HG03135 (cell line): Measurements from ENCODE around the gene PITPNC1.
"Not testable (repeated sequence)": the region's sequence is repeated elsewhere in the genome, so short reads cannot be mapped to it uniquely, and the experiment has no call there.

Experiments
- ATAC-seq: cut with Tn5 transposase; IDR thresholded peaks from one replicate; pipeline ENCODE4 v1.9.1; 2021; ENCODE audit warnings: mild to moderate bottlenecking, moderate library complexity; ENCODE audit not compliant: unreplicated experiment

The PITPNC1 gene

DNA sequence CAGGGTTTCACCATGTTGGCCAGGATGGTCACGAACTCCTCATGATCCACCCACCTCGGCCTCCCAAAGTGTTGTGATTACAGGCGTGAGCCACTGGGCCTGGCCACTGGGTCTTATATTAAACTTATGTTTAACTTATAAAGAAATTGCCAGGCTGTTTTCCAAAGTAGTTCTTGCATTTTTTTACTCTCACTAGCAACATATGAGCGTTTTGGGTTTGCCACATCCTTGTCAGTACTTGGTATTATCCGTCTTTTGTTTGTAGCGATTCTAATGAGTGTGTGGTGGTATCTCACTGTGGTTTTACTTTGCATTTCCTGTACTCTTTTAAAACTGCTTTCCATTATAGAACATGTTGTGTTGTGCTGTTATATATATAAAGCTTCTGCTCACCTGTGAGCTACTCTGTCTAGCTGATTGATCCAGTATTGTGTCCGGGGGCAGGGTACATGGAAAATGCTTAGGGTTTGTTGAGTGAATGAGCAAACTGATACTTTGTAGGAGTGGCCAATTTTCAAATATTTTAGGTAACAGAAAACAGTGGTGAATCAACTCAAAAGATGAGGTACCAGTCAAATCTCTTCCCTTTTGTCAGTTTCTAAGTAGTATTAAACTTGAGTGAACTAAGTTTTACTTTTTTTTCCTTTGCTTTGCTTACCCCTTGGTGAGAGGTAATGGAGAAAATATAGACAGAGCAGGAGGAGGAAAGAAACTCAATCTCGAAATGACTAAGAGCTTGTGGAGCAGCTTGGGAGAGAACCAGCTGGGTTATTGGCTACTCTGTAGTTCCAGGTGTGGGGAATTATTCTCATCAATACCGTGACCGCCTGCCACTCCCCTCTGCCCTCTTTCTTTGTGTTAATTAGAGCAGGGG lies 75.8 kb downstream of the PITPNC1 start:
- no peak for ATAC-seq

DNA sequence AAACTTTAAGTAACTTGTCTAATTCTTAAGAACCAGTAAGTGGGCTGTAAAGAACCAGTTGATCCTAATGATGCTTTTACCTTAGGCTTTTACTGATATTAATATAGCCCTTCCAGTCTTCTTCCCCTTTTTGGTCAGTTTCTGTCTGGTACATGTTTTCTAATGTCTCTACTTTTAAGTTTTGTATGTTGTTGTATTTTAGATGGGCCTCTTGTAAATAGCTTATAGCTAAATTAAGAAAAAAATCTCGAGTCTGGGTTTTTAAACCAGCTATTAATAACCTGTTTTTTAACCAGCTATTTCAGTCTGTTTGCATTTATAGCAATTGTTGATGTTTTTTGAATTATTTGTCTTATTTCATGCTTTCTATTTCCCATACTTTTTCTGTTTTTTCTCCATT lies 79.0 kb downstream of the PITPNC1 start:
- no peak for ATAC-seq

DNA sequence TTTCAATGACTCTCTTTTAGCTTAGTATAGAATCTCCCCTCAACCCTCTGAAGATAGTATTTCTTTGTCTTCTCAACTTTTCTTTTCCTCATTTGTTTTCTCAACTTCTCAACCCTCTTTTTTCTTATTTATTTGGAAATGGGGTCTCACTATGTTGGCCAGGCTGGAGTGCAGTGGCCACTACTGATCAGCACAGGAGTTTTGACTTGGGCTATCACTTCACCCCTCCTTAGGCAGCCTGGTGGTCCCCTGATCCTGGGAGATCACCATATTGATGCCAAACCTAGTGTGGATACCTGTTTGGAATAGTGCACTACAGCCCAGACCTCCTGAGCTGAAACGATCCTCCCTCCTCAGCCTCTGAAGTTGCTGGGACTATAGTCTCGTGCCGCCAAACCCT lies 79.8 kb downstream of the PITPNC1 start:
- no peak for ATAC-seq

DNA sequence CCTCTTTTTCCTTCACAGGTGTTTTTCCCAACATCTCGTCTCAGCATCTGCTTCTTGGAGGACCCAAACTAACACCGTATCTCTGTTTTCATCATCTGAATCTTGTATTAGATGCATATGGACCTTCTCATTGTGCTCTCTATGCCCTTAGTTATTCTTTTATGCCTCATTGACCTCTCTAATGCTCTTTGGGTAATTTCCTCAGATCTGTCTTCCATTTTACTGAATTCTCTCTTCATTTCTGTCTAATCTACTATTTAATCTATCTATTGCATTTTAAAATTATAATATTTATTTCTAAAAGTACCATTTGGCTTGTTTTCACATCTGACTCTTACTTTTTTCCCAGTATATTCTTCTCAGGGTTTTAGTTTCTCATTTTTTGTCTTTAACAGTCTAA lies 81.1 kb downstream of the PITPNC1 start:
- no peak for ATAC-seq

DNA sequence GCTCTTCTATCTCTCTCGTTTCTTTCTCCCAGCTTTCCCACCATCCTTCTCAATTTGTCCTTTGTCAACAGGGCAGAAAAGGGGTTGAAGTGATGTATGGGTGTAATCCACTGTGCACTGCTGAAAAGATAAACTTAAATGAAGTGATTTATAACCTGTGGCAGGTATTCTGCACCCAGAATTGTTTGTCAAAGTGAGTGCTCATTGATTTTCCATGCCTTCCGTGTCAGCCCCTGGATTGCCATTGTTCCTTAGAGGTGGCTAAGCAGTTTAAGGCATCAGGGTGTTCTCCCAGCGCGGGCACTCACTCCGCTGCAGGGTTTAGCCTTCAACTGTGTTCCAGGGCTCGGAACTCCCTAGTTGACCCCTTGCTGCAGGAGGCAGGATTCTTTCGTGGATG lies 82.9 kb downstream of the PITPNC1 start:
- ATAC-seq, result no peak

DNA sequence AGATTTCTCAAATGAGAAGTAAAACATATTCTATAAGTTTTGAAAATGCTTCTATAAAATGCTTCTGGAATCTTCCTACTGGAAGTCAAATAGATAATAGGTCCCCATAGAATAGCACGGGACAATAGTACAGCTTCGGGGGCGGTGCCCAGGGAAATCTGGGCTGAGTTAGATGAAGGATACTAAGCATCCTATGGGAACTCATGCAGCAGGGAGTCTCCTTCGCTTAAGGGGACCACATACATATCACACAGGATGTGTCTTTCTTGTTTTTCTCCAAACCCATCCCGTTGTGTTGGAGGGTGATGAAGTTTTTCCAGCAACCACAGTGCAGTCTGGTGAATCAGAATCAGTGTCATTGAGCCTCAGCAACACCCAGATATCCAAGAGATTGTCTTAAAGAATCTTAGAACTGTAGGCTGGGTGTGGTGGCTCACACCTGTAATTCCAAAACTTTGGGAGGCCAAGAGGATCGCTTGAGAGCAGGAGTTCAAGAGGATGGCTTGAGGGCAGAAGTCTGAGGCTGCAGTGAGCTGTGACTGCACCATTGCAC lies 84.2 kb downstream of the PITPNC1 start:
- no peak for ATAC-seq

DNA sequence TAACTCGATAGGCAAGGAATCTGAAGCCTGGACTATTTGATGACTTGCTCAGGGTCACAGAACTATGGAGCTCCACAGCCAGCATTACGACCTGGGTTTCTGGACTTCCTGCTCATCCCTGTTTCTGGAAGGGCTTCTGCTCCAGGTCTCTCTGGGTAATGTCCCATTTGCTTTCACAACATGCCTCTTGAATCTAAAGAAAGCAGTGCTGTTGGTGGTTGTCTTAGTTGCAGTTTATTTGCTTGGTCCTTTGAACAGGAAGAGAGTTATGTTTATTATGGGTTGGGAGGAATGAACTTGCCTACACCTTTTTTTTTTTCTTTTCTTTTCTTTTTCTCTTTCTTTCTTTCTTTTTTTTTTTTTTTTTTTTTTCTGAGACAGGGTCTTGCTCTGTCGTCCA lies 84.8 kb downstream of the PITPNC1 start:
- no peak for ATAC-seq

DNA sequence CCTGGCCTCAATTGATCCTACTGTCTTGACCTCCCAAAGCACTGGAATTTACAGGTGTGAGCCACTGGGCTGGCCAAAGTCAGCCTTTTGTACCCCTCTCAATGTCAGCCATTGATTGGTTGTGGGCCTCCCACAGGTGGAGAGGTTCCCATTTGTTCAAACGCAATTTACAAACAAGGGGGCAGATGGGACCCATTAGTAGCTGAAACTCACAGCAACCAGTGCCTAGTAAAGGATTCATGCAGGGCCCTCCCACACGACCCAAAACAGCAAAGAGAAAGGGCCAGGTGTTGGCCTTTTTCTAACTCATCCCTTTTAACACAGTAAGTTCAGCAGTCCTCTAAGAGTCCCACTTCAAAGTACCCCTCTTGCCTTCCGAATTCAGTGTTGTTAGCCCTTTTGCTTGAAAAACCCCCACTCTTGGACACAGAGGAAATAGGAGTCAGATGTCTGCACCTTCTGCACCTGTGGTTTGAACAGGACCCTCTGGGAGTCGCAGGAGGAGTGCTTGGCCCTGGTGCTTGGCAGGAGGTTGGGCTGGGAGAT lies 89.2 kb downstream of the PITPNC1 start:
- ATAC-seq, result no peak

DNA sequence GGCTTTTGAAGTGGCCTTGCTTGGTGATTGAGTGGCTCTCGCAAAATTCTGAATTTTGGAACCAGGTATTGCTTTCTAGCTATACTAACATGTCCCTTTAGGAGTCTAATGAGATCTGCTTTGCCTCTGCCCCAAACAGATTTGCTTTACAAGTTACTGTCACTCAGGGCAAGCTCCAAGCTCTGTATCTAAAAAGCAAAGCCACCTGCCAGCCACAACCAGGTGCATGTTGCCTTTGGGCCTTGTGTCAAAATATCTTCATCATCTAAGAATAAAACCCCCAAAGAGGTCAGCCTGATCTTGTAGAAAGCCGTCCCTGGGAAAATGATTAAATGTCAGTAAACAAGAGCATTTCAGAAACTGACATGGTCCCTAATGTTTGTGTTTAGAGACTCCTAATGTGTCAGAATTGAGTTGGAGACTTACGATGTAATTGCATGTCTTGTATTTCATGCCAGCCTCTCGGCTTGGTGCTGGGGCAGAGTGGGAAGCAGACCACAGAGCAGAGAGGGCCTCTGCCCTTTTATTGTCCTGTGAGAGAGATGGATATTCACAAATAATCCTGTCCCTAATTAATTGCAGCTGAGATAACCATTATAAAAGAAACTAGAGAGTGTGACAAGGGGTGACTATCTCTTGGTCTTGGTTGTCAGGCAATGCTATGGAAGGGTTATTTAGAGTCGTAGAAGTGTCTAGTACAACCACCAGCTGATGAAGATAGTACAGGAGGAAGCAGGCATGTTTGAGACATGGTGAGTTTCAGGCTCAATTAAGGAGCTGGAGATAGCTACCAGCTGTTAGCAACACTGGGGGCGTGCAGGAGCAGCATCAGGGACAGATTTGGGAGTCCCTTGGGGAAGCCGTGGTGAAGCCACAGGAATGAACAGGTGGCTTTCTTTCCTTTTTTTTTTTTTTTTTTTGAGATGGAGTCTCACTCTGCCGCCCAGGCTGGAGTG lies 90.7 kb downstream of the PITPNC1 start:
- peak; percentile 49 for ATAC-seq

DNA sequence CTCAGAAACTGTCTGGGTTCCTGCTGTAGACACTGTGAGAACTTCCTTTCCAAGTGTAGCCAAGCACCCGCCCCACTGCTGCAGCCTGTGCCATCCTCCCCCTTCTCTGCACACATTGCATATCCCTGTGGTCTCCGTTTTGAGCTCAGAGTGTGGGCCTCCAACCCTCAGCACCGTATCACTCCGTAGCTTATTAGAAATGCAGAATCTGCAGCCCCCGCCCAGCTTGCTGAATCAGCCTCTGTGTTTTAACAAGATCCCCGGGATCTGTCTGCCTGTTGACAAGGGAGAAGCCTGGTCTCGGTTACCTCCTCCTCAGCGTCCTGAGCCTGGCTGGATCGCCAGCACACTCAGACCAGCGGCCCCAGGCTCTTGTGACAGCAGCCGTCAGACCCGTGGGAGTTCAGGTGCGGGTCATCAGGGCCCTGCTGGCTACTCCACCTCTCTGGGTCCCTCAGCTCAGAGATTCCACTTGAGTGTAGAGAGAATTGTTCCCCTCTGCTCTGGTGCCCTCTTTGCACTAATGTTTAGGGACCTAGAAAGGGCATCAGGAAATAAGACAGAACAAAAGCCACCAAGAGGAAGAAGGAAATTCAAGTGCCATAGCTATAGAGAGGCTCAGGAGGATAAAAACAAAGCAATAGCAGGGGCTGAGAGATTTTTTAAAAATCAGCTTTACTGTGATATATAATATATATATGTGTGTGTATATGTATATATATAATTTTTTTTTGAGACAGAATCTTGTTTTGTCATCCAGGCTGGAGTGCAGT lies 92.3 kb downstream of the PITPNC1 start:
- ATAC-seq, result no peak

DNA sequence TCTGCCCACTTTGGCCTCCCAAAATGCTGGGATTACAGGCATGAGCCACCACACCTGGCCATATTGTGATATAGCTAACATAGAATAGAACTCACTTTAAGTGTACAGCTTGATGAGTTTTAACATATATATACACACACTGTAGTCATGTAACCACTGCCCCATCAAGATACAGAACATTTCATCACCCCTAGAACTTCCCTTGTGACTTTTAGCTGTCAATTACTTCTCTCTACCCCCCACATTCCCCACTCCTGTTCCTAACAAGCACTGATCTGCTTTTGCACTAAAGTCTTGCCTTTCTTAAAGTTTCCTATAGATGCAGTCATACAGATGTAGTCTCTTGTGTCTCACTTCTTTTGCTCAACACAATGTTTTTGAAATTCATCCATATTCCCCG lies 93.1 kb downstream of the PITPNC1 start:
- no peak for ATAC-seq

DNA sequence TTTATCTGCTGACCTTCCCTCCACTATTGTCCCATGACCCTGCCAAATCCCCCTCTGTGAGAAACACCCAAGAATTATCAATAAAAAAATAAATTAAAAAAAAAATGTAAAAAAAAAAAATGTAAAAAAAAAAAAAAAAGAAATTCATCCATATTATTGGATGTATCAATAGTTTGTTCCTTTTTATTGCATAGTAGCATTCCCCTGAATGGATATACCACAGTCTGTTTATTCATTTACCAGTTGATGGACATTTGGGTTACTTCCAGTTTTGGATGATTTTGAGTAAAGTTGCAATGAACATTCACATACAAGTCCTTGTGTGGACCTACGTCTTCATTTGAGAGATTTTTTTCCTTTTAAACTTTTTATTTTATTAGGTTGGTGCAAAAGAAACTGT lies 94.0 kb downstream of the PITPNC1 start:
- ATAC-seq, result no peak

DNA sequence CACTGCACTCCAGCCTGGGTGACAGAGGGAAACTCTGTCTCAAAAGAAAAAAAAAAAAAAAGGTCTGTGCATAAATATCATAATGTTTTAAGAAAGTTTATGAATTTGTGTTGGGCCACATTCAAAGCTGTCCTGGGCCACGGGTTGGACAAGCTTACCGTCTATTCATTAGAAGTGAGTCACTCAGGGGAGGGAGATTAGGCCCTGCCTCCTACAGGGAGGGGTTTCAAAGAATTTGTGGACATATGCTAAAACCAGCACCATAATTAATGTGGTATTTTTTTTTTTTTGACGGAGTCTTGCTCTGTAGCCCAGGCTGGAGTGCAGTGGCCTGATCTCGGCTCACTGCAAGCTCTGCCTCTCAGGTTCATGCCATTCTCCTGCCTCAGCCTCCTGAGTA lies 95.5 kb downstream of the PITPNC1 start:
- ATAC-seq, result not testable (repeated sequence)

DNA sequence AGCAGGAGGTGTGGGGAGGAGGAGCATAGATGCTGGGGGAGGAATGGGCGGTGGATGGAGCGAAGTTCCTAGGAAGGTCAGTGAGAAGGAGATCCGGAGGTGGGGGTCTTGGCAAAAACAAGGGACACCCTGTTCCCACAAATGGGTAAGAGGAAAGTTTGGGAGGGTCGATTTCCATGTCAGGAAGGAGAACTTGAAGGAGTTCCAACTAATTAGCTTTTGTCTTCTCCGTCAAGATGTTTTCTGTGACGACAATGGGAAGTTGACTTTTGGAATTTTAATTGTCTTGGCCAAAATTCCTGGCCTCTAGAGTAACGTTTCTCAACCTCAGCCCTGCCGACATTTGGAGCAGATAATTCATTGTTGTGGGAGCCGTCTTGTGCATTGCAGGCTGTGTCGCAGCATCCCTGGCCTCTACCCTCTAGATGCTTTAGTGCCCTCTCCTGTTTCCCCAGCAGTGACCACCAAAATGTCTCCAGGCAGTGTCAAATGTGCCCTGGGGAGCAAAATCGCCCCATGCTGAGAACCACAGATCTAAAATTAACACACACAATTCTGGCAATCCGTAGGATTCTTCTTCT lies 97.1 kb downstream of the PITPNC1 start:
- ATAC-seq, result no peak

DNA sequence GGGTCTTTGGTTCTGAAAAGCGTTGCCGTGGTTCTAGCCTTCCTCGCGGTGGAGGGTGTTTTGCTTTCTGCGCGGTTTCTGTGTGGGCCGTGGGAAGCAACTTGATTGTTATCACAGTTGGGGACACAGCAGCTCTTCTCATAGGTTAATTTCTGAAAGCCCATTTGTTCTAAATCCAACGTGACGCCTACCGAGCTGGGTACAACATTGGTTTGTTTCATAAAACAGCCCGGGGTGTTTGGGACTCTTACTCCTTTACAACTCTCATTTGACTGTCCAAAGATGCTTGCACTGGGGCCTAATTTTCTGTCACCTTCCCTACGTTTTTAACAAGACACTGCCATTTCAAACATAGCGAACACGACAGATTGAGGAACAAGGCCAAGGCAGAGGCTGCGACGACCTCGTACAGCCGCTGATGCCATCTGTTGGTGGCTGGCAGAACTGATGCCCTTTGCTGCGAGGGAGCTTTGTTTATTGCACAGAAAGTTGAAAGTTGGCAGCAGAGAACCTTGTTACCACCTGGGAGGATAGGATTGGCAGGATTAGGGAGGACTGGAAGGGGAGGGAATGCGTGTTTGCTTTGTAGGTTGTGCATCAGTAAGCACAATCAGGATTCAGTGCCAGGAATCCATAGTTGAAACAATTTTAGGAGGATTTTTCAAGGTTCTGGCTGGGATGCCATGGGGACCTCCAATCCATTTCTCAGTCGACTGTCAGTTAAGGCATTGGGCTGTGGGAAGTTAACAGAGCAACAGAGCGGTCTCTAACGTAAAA lies 98.3 kb downstream of the PITPNC1 start:
- ATAC-seq, result peak; percentile 79

DNA sequence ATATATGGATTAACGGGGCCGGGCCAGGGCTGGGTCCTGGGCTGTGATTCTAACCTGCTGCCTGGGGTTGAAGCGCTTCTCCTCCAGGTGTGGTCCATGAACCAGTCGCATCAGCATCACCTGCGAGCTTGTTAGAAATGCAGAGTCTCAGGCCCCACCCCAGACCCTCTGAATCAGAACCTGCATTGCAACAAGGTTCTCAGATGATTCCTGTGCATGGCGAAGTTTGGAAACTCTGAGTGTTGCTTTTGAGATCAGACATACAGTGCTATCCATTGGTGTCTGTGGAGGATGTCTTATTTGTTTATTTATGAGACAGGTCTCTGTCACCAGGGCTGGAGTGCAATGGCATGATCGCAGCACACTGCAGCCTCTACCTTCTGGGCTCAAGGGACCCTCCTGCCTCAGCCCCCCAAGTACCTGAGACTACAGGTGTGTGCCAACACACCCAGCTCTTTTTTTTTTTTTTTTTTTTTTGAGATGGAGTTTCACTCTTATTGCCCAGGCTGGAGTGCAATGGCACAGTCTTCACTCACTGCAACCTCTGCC lies 99.8 kb downstream of the PITPNC1 start:
- no peak for ATAC-seq

DNA sequence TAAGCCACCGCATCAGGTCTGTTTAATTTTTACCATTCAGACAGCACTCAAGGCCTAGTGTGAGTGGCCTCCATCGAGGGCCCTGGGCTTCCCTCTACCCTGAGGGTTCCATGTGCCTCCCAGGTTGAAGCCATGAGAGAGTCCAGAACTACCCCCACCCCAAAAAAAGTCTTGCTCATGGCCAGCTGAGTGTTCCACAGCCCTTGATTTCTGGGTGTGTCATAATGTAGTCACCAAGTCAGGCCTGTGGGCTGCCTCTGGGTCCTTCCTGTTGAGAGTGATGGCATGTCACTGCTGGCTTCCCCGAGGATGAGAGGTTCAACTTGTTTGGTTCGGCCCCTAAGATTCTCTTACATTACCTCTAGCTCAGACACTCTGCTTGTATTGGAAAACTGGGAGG lies 100.6 kb downstream of the PITPNC1 start:
- no peak for ATAC-seq

DNA sequence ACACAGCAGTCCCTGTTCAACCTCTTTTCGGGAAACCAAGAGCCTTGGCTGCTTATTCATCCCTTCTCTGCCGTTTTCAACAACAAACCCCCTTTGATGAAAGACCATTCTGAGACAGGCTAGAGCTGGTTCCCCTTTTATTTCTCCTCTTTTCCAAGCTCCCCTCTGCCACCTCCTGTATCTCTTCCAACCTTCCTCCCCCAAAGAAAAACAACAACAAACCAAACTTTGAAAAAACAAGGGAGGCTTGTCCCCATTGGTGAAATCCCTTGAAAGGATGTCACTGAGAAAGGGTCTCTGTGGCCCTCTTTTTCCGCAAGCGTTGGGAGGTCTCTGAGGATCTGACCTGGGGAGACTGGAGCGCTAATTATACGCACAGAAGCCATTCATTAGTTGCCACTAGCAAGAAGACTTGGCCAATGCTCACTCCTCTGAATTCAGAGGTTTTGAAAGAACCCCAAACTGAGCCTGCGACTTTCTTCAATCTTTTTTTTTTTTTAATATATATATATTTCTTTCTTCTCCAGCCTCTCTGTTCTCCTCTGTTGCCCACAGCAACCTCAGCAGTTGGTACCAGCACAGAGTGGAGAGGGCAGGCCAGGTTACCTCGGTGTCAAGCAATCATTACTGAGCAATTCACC lies 101.4 kb downstream of the PITPNC1 start:
- no peak for ATAC-seq

DNA sequence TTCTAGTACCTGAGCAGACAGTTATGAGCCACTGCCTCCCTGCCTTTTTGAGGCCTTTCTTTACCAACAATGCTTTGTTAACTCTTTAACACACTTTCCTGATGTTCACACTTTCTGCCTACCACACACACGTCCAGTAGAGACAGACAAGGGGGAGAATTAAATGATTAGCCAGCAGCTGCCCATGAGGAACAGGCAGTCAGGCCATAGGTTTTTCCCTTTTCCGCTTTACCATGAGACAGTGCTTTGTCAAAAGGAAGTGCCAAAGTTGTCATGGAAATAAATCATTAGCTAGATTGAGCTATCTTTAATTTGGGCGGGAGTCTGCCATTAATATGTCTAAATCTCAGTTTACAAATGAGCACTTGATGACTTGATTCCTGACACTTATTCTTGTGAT lies 102.1 kb downstream of the PITPNC1 start:
- ATAC-seq, result no peak
